C4-2B (cell line): ENCODE measurements around the gene MDM4.

Experiments
- CTCF ChIP-seq: fragments of 450-650 bp; conservative IDR thresholded peaks from 2 replicates; pipeline ENCODE4 v1.5.1; 2017; ENCODE audit warnings: mild to moderate bottlenecking
- ZFX ChIP-seq: fragments of 450-650 bp; IDR thresholded peaks from 2 replicates; pipeline ENCODE4 v1.6.1; 2017

GRCh38 chr1:204605791-204606190 is 89.6 kb downstream of the MDM4 start:
- TF ChIP-seq CTCF (no peak), ZFX (no peak)
